Body of pancreas (tissue), 4 donors: ENCODE data around the gene MARCHF3. TPM values are rescaled to one million over a fixed set of nuclear protein-coding genes. Genes with fewer than 3 reads are reported as not detected.

ENCODE experiments used
- ATAC-seq: fragments of 150-250 bp; one replicate; pipeline ENCODE4 v1.9.1; 2016
- DNase-seq, 4 donors: peaks; one replicate each; pipeline ENCODE4 v3.0.0-alpha.2; 2019
- H3K27ac ChIP-seq, 4 donors: fragments of 200-600 bp; sonication (generic); 1 replicate in 3 of 4; 2 replicates in 1 of 4; pipeline versions ENCODE4 v1.5.1 to v1.6.1; 2016 to 2019; ENCODE audit warnings: mild to moderate bottlenecking in 1 of 4, mixed read lengths in 1 of 4, moderate library complexity in 1 of 4
- H3K27me3 ChIP-seq, 2 donors: fragments of 200-600 bp; sonication (generic); one replicate each; pipeline ENCODE4 v1.6.0; 2016; ENCODE audit warnings: mild to moderate bottlenecking in 1 of 2
- H3K36me3 ChIP-seq, 2 donors: fragments of 200-600 bp; sonication (generic); replicated peaks in 1 of 2; 2 replicates each; pipeline ENCODE4 v1.5.1; 2016; ENCODE audit warnings: low read depth in 2 of 2; ENCODE audit not compliant: insufficient read depth in 1 of 2
- H3K4me1 ChIP-seq: fragments of 200-600 bp; sonication (generic); one replicate; pipeline ENCODE4 v1.6.0; 2016
- H3K4me3 ChIP-seq, 2 donors: fragments of 200-600 bp; sonication (generic); 1 replicate in 1 of 2; 2 replicates in 1 of 2; pipeline ENCODE4 v1.5.1; 2016 to 2019
- H3K9me3 ChIP-seq, 3 donors: fragments of 200-600 bp; sonication (generic); 1 replicate in 2 of 3; 2 replicates in 1 of 3; pipeline ENCODE4 v1.5.1; 2016
- POLR2A ChIP-seq, 3 donors: fragments of 450-650 bp; IDR thresholded peaks; one replicate each; pipeline ENCODE4 v1.6.1; 2016; ENCODE audit warnings: antibody characterized with exemption in 3 of 3, mild to moderate bottlenecking in 2 of 3
- WGBS, 2 donors: methylation state at CpG; one replicate each; pipeline ENCODE4 v1.1.5; 2017; 5-methylcytosine and 5-hydroxymethylcytosine counted together
- intact Hi-C: fragments of 100-400 bp; cut with DNase I; formaldehyde crosslinking; loops from one replicate; pipeline ENCODE4 v1.15.1; 2023
- total RNA-seq, 2 donors: library from RNA; depleted of rRNA; stranded (reverse); fragments of >200 nt; gene quantifications; one replicate each; pipeline ENCODE4 v1.1.0, GENCODE V29; 2016
- TF ChIP-seq, protein P1 (sequence below), 7 experiments: fragments of 450-650 bp in 4 of 7; fragments of 200-600 bp in 3 of 7; sonication (generic) in 3 of 7; IDR thresholded peaks; one replicate each; pipeline ENCODE4 v1.5.1; 2016 to 2019; ENCODE audit warnings: antibody characterized with exemption in 7 of 7

Gene MARCHF3
- total RNA-seq, 2 donors from 2014 or later: 2.1 to 8.2 TPM

DNA sequence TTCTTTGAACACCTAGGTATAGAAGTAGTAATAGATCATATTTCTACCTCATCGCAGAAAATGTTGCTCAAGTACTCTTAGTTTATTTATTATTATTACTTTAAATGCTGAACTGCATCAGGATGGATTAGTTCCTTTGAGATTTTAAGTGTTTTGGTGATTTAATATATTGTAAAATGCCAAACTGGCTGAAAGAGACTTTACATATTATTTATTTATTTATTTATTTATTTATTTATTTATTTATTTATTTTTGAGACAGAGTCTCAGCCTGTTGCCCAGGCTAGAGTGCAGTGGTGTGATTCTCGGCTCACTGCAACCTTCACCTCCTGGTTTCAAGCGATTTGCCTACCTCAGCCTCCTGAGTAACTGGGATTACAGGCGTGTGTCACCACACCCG is 211.1 kb downstream of the MARCHF3 start:
- no peak for TF ChIP-seq POLR2A (IDR thresholded peaks at IDR 0.05)
- TF ChIP-seq, protein P1, sequence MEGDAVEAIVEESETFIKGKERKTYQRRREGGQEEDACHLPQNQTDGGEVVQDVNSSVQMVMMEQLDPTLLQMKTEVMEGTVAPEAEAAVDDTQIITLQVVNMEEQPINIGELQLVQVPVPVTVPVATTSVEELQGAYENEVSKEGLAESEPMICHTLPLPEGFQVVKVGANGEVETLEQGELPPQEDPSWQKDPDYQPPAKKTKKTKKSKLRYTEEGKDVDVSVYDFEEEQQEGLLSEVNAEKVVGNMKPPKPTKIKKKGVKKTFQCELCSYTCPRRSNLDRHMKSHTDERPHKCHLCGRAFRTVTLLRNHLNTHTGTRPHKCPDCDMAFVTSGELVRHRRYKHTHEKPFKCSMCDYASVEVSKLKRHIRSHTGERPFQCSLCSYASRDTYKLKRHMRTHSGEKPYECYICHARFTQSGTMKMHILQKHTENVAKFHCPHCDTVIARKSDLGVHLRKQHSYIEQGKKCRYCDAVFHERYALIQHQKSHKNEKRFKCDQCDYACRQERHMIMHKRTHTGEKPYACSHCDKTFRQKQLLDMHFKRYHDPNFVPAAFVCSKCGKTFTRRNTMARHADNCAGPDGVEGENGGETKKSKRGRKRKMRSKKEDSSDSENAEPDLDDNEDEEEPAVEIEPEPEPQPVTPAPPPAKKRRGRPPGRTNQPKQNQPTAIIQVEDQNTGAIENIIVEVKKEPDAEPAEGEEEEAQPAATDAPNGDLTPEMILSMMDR (IDR thresholded peaks at IDR 0.05): no peak

DNA sequence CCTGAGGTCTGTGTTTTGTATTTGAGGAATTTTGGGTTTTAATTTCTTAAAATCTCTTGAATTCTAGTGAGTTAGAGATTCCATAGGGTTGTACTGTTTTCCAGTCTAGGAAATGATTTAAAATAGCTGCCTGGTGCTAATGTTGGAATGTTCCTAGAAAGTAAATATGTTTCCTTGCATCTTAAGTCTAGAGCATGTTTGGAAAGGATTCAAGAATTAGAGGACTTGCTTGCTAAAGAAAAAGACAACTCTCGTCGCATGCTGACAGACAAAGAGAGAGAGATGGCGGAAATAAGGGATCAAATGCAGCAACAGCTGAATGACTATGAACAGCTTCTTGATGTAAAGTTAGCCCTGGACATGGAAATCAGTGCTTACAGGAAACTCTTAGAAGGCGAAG is 211.6 kb downstream of the MARCHF3 start:
- H3K27ac ChIP-seq: no peak overlapping the region
- H3K4me1 ChIP-seq: no peaks in the 10 kb centered on the region
- 93 to 96% methylated on average over 4 of the region's 4 CpGs for WGBS, 2 donors
- intact Hi-C loops: no loop called here
- H3K9me3 ChIP-seq: no peaks in the 10 kb centered on the region
- no peak for DNase-seq
- no peaks in the 10 kb centered on the region for H3K27me3 ChIP-seq
- no peak for ATAC-seq
- no peak overlapping the region for H3K4me3 ChIP-seq
- no peaks in the 10 kb centered on the region for H3K36me3 ChIP-seq
- TF ChIP-seq, protein P1 (IDR thresholded peaks at IDR 0.05): no peak
- no peak for TF ChIP-seq POLR2A (IDR thresholded peaks at IDR 0.05)

More for the DNA sequence above, 211.1 kb downstream of the MARCHF3 start:
- Histone ChIP-seq H3K4me1 (no peaks in the 10 kb centered on the region), H3K27me3 (no peaks in the 10 kb centered on the region), H3K27ac (no peak overlapping the region), H3K9me3 (no peaks in the 10 kb centered on the region), H3K36me3 (no peaks in the 10 kb centered on the region), H3K4me3 (no peak overlapping the region)
- intact Hi-C loops: no loop called here
- ATAC-seq (no peak), DNase-seq (no peak)
- WGBS, 2 donors: 91 to 98% methylated on average over 5 of the region's 5 CpGs

Other genes with a start within 250 kb of the MARCHF3 start
- 1 to 10 TPM in 1 of 2 donors, under 1 TPM in 1; 0.99 to 3.9 TPM for gene C5orf63, start 42.9 kb upstream of the MARCHF3 start, total RNA-seq